ENCODE measurements around the gene MS4A15.

Gene MS4A15

GRCh38 chr11:60777572-60777971, 20.9 kb downstream of the MS4A15 start:
- Histone ChIP-seq H3K4me3 (replicated peaks; ENCODE audit: insufficient read depth, low read length) (no peak overlapping the region), H3K27me3 (ENCODE audit: insufficient read depth, poor library complexity, severe bottlenecking) (peaks cover 2% of the 10 kb centered on the region), H3K27ac (replicated peaks) (no peak overlapping the region)
- TF ChIP-seq GABPA (IDR thresholded peaks at IDR 0.05; ENCODE audit: low read depth) (no peak), SPI1 (IDR thresholded peaks at IDR 0.05; ENCODE audit: borderline replicate concordance, low read depth) (no peak), REST (IDR thresholded peaks at IDR 0.05; ENCODE audit: insufficient replicate concordance, low read depth) (no peak), CTCF (IDR thresholded peaks at IDR 0.05; ENCODE audit: insufficient read depth, low read length) (no peak), POLR2AphosphoS5 (IDR thresholded peaks at IDR 0.05; ENCODE audit: low read depth) (no peak)
- DNase-seq (ENCODE audit: low read depth in 1 of 2, low spot score in 1 of 2): no peak

GRCh38 chr11:60780065-60780464, 23.4 kb downstream of the MS4A15 start:
- DNase-seq (ENCODE audit: low read depth in 1 of 2, low spot score in 1 of 2): no peak
- TF ChIP-seq REST (IDR thresholded peaks at IDR 0.05; ENCODE audit: insufficient replicate concordance, low read depth): no peak
- no peak for TF ChIP-seq POLR2AphosphoS5 (IDR thresholded peaks at IDR 0.05; ENCODE audit: low read depth)
- TF ChIP-seq GABPA (IDR thresholded peaks at IDR 0.05; ENCODE audit: low read depth): no peak
- no peak for TF ChIP-seq SPI1 (IDR thresholded peaks at IDR 0.05; ENCODE audit: borderline replicate concordance, low read depth)
- TF ChIP-seq CTCF (IDR thresholded peaks at IDR 0.05; ENCODE audit: insufficient read depth, low read length): no peak
- Histone ChIP-seq H3K4me3 (replicated peaks; ENCODE audit: insufficient read depth, low read length) (no peak overlapping the region), H3K27ac (replicated peaks) (no peak overlapping the region), H3K27me3 (ENCODE audit: insufficient read depth, poor library complexity, severe bottlenecking) (peaks cover 2% of the 10 kb centered on the region)

GRCh38 chr11:60780774-60781173, 24.1 kb downstream of the MS4A15 start:
- no peak for TF ChIP-seq GABPA (IDR thresholded peaks at IDR 0.05; ENCODE audit: low read depth)
- no peak for TF ChIP-seq SPI1 (IDR thresholded peaks at IDR 0.05; ENCODE audit: borderline replicate concordance, low read depth)
- TF ChIP-seq REST (IDR thresholded peaks at IDR 0.05; ENCODE audit: insufficient replicate concordance, low read depth): no peak
- no peak for TF ChIP-seq CTCF (IDR thresholded peaks at IDR 0.05; ENCODE audit: insufficient read depth, low read length)
- no peak for TF ChIP-seq POLR2AphosphoS5 (IDR thresholded peaks at IDR 0.05; ENCODE audit: low read depth)
- H3K27me3 ChIP-seq (ENCODE audit: insufficient read depth, poor library complexity, severe bottlenecking): peaks cover 2% of the 10 kb centered on the region
- H3K4me3 ChIP-seq (replicated peaks; ENCODE audit: insufficient read depth, low read length): no peak overlapping the region
- no peak overlapping the region for H3K27ac ChIP-seq (replicated peaks)
- DNase-seq (ENCODE audit: low read depth in 1 of 2, low spot score in 1 of 2): no peak
